Hepatocyte (in vitro differentiated cells): ENCODE results near the gene TRIM63. TPM values are rescaled to one million over a fixed set of nuclear protein-coding genes. Genes with fewer than 3 reads are reported as not detected.
A peak's percentile ranks its signal among the peaks of the same experiment; 100 is the strongest.
"Not testable (repeated sequence)": the region's sequence is repeated elsewhere in the genome, so short reads cannot be mapped to it uniquely, and the experiment has no call there.

Experiments
- DNase-seq: peaks from one replicate; pipeline ENCODE4 v3.0.0-alpha.2; 2016; ENCODE audit warnings: low spot score
- H2AFZ ChIP-seq: fragments of 200-600 bp; sonication (generic); 2 replicates; pipeline ENCODE4 v1.6.0; 2016; ENCODE audit warnings: antibody characterized with exemption, mild to moderate bottlenecking
- H3K27ac ChIP-seq: fragments of 200-600 bp; sonication (generic); 2 replicates; pipeline ENCODE4 v1.5.1; 2016; ENCODE audit warnings: mild to moderate bottlenecking
- H3K27me3 ChIP-seq: fragments of 200-600 bp; sonication (generic); 2 replicates; pipeline ENCODE4 v1.6.1; 2016
- H3K36me3 ChIP-seq: fragments of 200-600 bp; sonication (generic); replicated peaks from 2 replicates; pipeline ENCODE4 v1.5.1; 2016; ENCODE audit warnings: low read depth; ENCODE audit not compliant: insufficient read depth
- H3K4me1 ChIP-seq: fragments of 200-600 bp; sonication (generic); 2 replicates; pipeline ENCODE4 v1.5.1; 2016; ENCODE audit warnings: mild to moderate bottlenecking, moderate library complexity; ENCODE audit not compliant: insufficient read depth
- H3K4me2 ChIP-seq: fragments of 200-600 bp; sonication (generic); 2 replicates; pipeline ENCODE4 v1.6.0; 2016
- H3K4me3 ChIP-seq: fragments of 200-600 bp; sonication (generic); 2 replicates; pipeline ENCODE4 v1.5.1; 2016; ENCODE audit warnings: mild to moderate bottlenecking
- H3K79me2 ChIP-seq: fragments of 200-600 bp; sonication (generic); 2 replicates; pipeline ENCODE4 v1.6.0; 2017; ENCODE audit warnings: mild to moderate bottlenecking
- H3K9me2 ChIP-seq: fragments of 200-600 bp; sonication (generic); replicated peaks from 2 replicates; pipeline ENCODE4 v1.6.0; 2017; ENCODE audit warnings: mild to moderate bottlenecking; ENCODE audit not compliant: insufficient read depth
- H3K9me3 ChIP-seq: fragments of 200-600 bp; sonication (generic); 2 replicates; pipeline ENCODE4 v1.5.1; 2016; ENCODE audit warnings: low read depth, mild to moderate bottlenecking
- H4K20me1 ChIP-seq: fragments of 200-600 bp; sonication (generic); 2 replicates; pipeline ENCODE4 v1.6.0; 2016; ENCODE audit warnings: mild to moderate bottlenecking; ENCODE audit not compliant: insufficient read depth, poor library complexity, severe bottlenecking
- CTCF ChIP-seq: fragments of 200-600 bp; sonication (generic); IDR thresholded peaks from 2 replicates; pipeline ENCODE4 v1.5.1; 2016; ENCODE audit warnings: antibody characterized with exemption, mild to moderate bottlenecking; ENCODE audit not compliant: poor library complexity
- EZH2 ChIP-seq: fragments of 200-600 bp; sonication (generic); IDR thresholded peaks from 2 replicates; pipeline ENCODE4 v1.6.1; 2016; ENCODE audit warnings: antibody characterized with exemption, mild to moderate bottlenecking, borderline replicate concordance
- EZH2phosphoT487 ChIP-seq: fragments of 200-600 bp; sonication (generic); IDR thresholded peaks from one replicate; pipeline ENCODE4 v1.6.1; 2018; ENCODE audit warnings: antibody characterized with exemption, mild to moderate bottlenecking, low read depth, moderate library complexity; ENCODE audit not compliant: unreplicated experiment, severe bottlenecking
- WGBS: methylation state at CpG from one replicate; pipeline ENCODE4 v1.1.6; 2016; ENCODE audit warnings: low lambda C conversion rate; ENCODE audit errors: missing lambda C conversion rate; 5-methylcytosine and 5-hydroxymethylcytosine counted together
- polyA plus RNA-seq: library from polyadenylated mRNA; unstranded; fragments of >200 nt; fragmentation: Nextera tagmentation; extraction: Ambion mirVana; gene quantifications from 2 replicates; pipeline ENCODE4 v1.2.1, GENCODE V29; 2016
- total RNA-seq: library from RNA; depleted of rRNA; stranded (reverse); fragments of >200 nt; gene quantifications from 2 replicates; pipeline ENCODE4 v1.2.3, GENCODE V29; 2014

TRIM63 gene
- total and polyA plus RNA-seq, 2 experiments from 2014 or later = 2.9 to 8.2 TPM

- H3K4me1 ChIP-seq = peaks cover 20% of the 10 kb centered on the region
- TF ChIP-seq CTCF (no peak), EZH2 (no peak), EZH2phosphoT487 (no peak)
Observed at GRCh38 chr1:26111530-26112406, 44.3 kb upstream of the TRIM63 start, which contains the start of gene PDIK1L. PDIK1L (plus strand) TSS chr1:26111824; CDS start chr1:26114309, 2,485 bp downstream.

DNA sequence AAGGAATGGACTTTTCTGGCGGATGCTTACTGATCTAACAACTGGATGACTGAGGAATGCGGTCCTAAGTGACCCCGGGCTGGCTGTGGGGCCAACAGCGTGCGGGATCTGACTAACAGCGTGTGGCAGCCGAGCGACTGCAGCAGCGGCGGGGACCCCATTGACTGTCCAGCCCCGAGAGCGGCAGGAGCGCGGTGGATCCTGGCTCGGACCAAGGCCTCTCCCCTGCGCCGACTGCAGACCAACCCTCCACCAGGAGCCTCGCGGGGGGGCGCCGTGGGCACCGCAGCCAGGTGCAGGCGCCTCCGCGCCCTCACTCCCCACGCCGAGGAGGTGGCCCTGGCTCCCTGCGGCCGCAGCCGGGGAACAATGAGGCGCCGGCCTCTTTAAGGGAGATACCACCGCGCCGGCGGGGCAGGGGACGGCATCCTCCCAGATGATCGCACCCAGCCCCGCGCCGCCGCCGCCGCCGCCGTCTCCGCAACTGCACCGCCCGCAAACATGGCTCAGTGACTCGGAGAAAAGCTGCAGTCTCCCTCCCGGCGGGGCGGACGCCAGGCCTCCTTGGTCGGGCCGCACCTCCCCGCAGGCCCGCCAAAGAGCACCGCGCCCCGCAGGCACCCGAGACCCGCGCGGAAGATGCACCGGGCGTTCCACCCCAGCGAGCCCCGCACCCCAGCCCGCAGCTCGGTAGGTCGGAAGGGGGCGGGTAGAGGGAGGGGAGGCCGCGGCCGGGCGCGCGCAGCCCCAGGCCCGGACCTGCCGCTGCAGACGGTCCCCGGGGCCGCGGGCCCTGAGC lies 43.5 kb upstream of the TRIM63 start:
- H2AFZ ChIP-seq = peak overlapping the region; percentile 84
- H3K36me3 ChIP-seq = no peaks in the 10 kb centered on the region
- peak overlapping the region; percentile 98 for H3K27ac ChIP-seq
- no peak for TF ChIP-seq CTCF
- no peak for TF ChIP-seq EZH2
- TF ChIP-seq EZH2phosphoT487 = no peak
- H3K4me2 ChIP-seq = peak overlapping the region; percentile 90
- whole genome bisulfite sequencing = 1% methylated on average over 34 of the region's 85 CpGs
- no peaks in the 10 kb centered on the region for H3K9me2 ChIP-seq
- H3K27me3 ChIP-seq = no peaks in the 10 kb centered on the region
- no peaks in the 10 kb centered on the region for H3K9me3 ChIP-seq
- peak; percentile 90 for DNase-seq
- no peaks in the 10 kb centered on the region for H4K20me1 ChIP-seq
- peak overlapping the region; percentile 76 for H3K4me3 ChIP-seq
- H3K4me1 ChIP-seq = peaks cover 20% of the 10 kb centered on the region
- peaks cover 32% of the 10 kb centered on the region for H3K79me2 ChIP-seq

More at GRCh38 chr1:26111530-26112406, 44.3 kb upstream of the TRIM63 start, which contains the start of gene PDIK1L:
- Histone ChIP-seq H3K27me3 (no peaks in the 10 kb centered on the region), H2AFZ (peak within 1 kb of the TSS; percentile 84), H3K36me3 (no peaks in the 10 kb centered on the region), H3K9me2 (no peaks in the 10 kb centered on the region), H3K9me3 (no peaks in the 10 kb centered on the region), H3K79me2 (peaks cover 37% of the 10 kb centered on the region), H3K4me3 (peak within 1 kb of the TSS; percentile 84), H3K4me2 (peak within 1 kb of the TSS; percentile 95), H4K20me1 (no peaks in the 10 kb centered on the region), H3K27ac (peak within 1 kb of the TSS; percentile 98)
- DNase-seq = peak; percentile 98
- under 1% methylated on average over 39 of the region's 96 CpGs for WGBS

- Histone ChIP-seq H3K4me2 (peak overlapping the region; percentile 90), H3K9me3 (no peaks in the 10 kb centered on the region), H2AFZ (no peak overlapping the region), H3K79me2 (peaks cover 23% of the 10 kb centered on the region), H3K27me3 (no peaks in the 10 kb centered on the region), H3K9me2 (no peaks in the 10 kb centered on the region), H3K27ac (peak overlapping the region; percentile 98), H3K4me3 (no peak overlapping the region), H3K36me3 (no peaks in the 10 kb centered on the region), H4K20me1 (no peaks in the 10 kb centered on the region), H3K4me1 (peaks cover 20% of the 10 kb centered on the region)
- DNase-seq = no peak
- 96% methylated on average over 5 of the region's 5 CpGs for WGBS
- TF ChIP-seq CTCF (no peak), EZH2 (no peak), EZH2phosphoT487 (no peak)
Observed at GRCh38 chr1:26109229-26110164, 42.1 kb upstream of the TRIM63 start.

DNA sequence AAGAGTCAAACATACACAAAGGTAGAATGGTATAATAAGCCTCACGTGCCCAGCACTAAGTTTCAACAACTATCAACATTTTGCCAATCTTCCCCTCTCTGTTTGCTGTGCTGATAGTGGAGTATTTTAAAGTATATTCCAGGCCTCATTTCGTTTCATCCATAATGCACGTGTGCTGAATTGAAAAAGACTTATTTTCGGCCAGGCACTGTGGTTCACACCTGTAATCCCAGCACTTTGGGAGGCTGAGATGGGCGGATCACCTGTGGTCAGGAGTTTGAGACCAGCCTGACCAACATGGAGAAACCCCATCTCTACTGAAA lies 37.8 kb upstream of the TRIM63 start:
- not testable (repeated sequence) for H3K4me2 ChIP-seq, DNase-seq, H3K9me2 ChIP-seq, H3K27me3 ChIP-seq, H3K79me2 ChIP-seq, H3K36me3 ChIP-seq, H4K20me1 ChIP-seq, H3K9me3 ChIP-seq, H3K4me3 ChIP-seq
- WGBS = 41% methylated on average over 5 of the region's 5 CpGs
- Histone ChIP-seq H2AFZ (peak overlapping the region; percentile 16), H3K27ac (peak overlapping the region; percentile 6), H3K4me1 (peaks cover 18% of the 10 kb centered on the region)
